Neuronal stem cell (in vitro differentiated cells): Measurements from ENCODE around the gene GABBR1.

Experiments
- DNase-seq: peaks from one replicate; pipeline ENCODE4 v3.0.0-alpha.2; 2013; ENCODE audit warnings: low spot score
- H2AFZ ChIP-seq: one replicate; pipeline ENCODE4 v1.6.1; 2013; ENCODE audit warnings: mild to moderate bottlenecking, low read length, inconsistent platforms
- H2AK5ac ChIP-seq: 2 replicates; pipeline ENCODE4 v1.6.1; 2013; ENCODE audit warnings: low read depth, mild to moderate bottlenecking, inconsistent platforms, low read length, moderate library complexity, mixed read lengths
- H2BK120ac ChIP-seq: 2 replicates; pipeline ENCODE4 v1.6.1; 2013; ENCODE audit warnings: low read depth, mild to moderate bottlenecking, inconsistent platforms, low read length, moderate library complexity, mixed read lengths
- H2BK12ac ChIP-seq: one replicate; pipeline ENCODE4 v1.6.1; 2013; ENCODE audit warnings: low read length, inconsistent platforms
- H2BK15ac ChIP-seq: 2 replicates; pipeline ENCODE4 v1.6.1; 2013; ENCODE audit warnings: mild to moderate bottlenecking, low read length, inconsistent platforms, mixed read lengths
- H2BK5ac ChIP-seq: one replicate; pipeline ENCODE4 v1.6.1; 2013; ENCODE audit warnings: inconsistent platforms, mild to moderate bottlenecking, low read length, moderate library complexity
- H3K14ac ChIP-seq: one replicate; pipeline ENCODE4 v1.6.1; 2013; ENCODE audit warnings: low read length, inconsistent platforms
- H3K18ac ChIP-seq: 2 replicates; pipeline ENCODE4 v1.6.1; 2013; ENCODE audit warnings: low read length, inconsistent platforms
- H3K23ac ChIP-seq: 2 replicates; pipeline ENCODE4 v1.6.1; 2013; ENCODE audit warnings: low read depth, mild to moderate bottlenecking, mixed read lengths, low read length, inconsistent platforms; ENCODE audit not compliant: poor library complexity
- H3K27ac ChIP-seq: replicated peaks from 3 replicates; pipeline ENCODE4 v1.5.1; 2013; ENCODE audit warnings: low read length, inconsistent platforms
- H3K27me3 ChIP-seq, 3 experiments: 2 replicates each; pipeline ENCODE4 v1.6.1; 2013; ENCODE audit warnings: low read length in 3 of 3, mild to moderate bottlenecking in 2 of 3, inconsistent platforms in 1 of 3, low read depth in 1 of 3, mixed read lengths in 1 of 3, moderate library complexity in 1 of 3; ENCODE audit not compliant: control insufficient read depth in 3 of 3, insufficient read depth in 3 of 3
- H3K36me3 ChIP-seq, 2 donors: replicated peaks in 1 of 2; 2 replicates each; pipeline ENCODE4 v1.6.1; 2013; ENCODE audit warnings: low read length in 2 of 2; ENCODE audit not compliant: control insufficient read depth in 2 of 2, insufficient read depth in 2 of 2
- H3K4ac ChIP-seq: 2 replicates; pipeline ENCODE4 v1.6.1; 2013; ENCODE audit warnings: inconsistent platforms, mild to moderate bottlenecking, low read length, moderate library complexity
- H3K4me1 ChIP-seq, 2 donors: 1 replicate in 1 of 2; 2 replicates in 1 of 2; pipeline ENCODE4 v1.6.1; 2013; ENCODE audit warnings: low read length in 2 of 2, low read depth in 1 of 2; ENCODE audit not compliant: control insufficient read depth in 2 of 2, insufficient read depth in 1 of 2
- H3K4me2 ChIP-seq: one replicate; pipeline ENCODE4 v1.6.1; 2013; ENCODE audit warnings: mild to moderate bottlenecking, low read length, inconsistent platforms; ENCODE audit not compliant: insufficient read depth, poor library complexity, severe bottlenecking
- H3K4me3 ChIP-seq, 2 donors: 2 replicates each; pipeline ENCODE4 v1.5.1; 2013; ENCODE audit warnings: low read length in 2 of 2, mild to moderate bottlenecking in 2 of 2, inconsistent platforms in 1 of 2, moderate library complexity in 1 of 2
- H3K79me1 ChIP-seq: one replicate; pipeline ENCODE4 v1.6.1; 2013; ENCODE audit warnings: low read depth, mild to moderate bottlenecking, inconsistent platforms, low read length, moderate library complexity
- H3K9ac ChIP-seq: one replicate; pipeline ENCODE4 v1.6.1; 2013; ENCODE audit warnings: mild to moderate bottlenecking, low read depth, low read length, inconsistent platforms; ENCODE audit not compliant: poor library complexity
- H3K9me3 ChIP-seq, 2 donors: replicated peaks in 1 of 2; 2 replicates each; pipeline versions ENCODE3 to v1.6.1; 2013; ENCODE audit warnings: low read length in 2 of 2, mild to moderate bottlenecking in 2 of 2, inconsistent platforms in 1 of 2, low read depth in 1 of 2, mixed read lengths in 1 of 2, moderate library complexity in 1 of 2; ENCODE audit not compliant: control insufficient read depth in 2 of 2, insufficient read depth in 1 of 2
- H4K8ac ChIP-seq: one replicate; pipeline ENCODE4 v1.6.1; 2013; ENCODE audit warnings: low read depth, mild to moderate bottlenecking, inconsistent platforms, low read length, moderate library complexity
- H4K91ac ChIP-seq: one replicate; pipeline ENCODE4 v1.6.1; 2013; ENCODE audit warnings: low read length, low read depth, mild to moderate bottlenecking, inconsistent platforms; ENCODE audit not compliant: poor library complexity
- WGBS, 2 donors: extraction: QIAGEN DNeasy Blood & Tissue Kit; methylation state at CpG; one replicate each; pipeline ENCODE4 v1.1.7; 2013; ENCODE audit warnings: missing lambda C conversion rate in 2 of 2, mixed read lengths in 1 of 2; ENCODE audit not compliant: insufficient read length in 2 of 2, insufficient replicate concordance in 1 of 2; ENCODE audit errors: extremely low coverage in 2 of 2; 5-methylcytosine and 5-hydroxymethylcytosine counted together

Gene GABBR1

DNA sequence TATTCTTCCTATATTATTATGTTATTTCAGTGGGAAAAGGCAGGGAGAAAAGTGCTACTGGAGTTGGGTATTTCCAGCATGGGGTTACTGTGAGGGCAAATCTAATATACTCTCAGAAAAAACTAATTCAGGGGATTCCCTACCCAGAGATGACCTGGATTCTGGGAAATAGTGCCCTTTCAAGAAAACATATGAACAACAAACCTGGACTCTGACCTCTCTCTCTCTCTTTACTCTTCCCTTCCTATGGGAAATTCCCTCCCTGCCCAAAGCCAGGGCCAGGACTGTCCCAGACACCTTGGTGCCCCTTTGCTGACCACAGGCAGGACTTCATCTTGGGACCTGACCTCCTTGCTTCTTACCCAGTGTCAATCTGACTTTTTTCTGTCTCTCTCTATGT lies 71.9 kb downstream of the GABBR1 start:
- Histone ChIP-seq H4K91ac (no peak overlapping the region), H3K4me2 (no peak overlapping the region), H2AK5ac (no peak overlapping the region), H2BK5ac (no peak overlapping the region), H3K4me3 (no peak overlapping the region), H3K14ac (no peak overlapping the region), H4K8ac (no peak overlapping the region), H2BK120ac (no peak overlapping the region), H3K4me1 (peaks cover 0 to 4% of the 10 kb centered on the region in 2 donors), H3K23ac (no peak overlapping the region), H3K27ac (no peak overlapping the region), H3K27me3 (peaks cover 0 to 41% (median 2%) of the 10 kb centered on the region in 3 experiments), H3K9ac (no peak overlapping the region), H3K9me3 (no peaks in the 10 kb centered on the region), H3K36me3 (no peaks in the 10 kb centered on the region), H3K18ac (no peak overlapping the region), H3K4ac (no peak overlapping the region), H3K79me1 (peaks cover under 1% of the 10 kb centered on the region), H2BK12ac (no peak overlapping the region), H2BK15ac (no peak overlapping the region), H2AFZ (no peak overlapping the region)
- DNase-seq, result no peak

DNA sequence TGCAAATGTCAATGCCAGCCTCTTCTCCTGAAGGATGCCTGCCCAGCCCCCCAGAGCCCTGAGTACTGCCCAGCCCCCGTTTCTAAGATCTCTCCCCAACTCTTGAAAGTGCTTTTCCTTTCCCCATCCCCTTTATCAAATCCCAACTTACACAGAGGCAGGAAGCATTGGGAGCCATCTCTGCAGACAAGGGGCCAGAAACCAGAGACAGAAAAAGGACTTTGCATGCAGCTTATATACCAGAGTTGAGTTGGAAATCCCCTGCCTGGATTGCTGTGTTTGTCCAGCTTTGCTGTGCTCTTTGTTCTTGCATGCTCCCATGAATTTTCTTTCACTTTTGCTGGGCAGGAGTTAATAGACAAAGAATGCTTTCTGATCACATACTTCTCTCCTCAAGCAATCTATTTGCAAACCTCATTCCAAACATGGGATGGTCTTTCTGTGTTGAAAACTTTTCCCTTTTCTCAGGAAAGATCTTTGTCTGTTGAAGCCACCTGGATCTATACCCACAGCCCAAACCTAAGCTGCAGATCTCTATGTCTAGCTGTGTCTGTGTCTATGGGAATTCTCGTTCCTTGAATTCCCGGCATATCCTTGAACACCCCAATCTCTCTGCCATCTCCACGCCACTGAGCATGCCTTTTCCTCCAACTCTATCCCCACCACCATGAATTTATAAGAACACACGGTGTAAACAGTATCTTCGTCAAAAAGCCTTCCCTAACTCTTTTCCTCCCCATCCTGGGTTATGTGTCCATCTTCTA lies 73.3 kb downstream of the GABBR1 start, which contains the start of gene UBD:
UBD (minus strand) TSS at position 209 of the 764 bp plus-strand sequence; CDS start at position 178, 31 bp downstream.
- H3K9me3 ChIP-seq, result peaks cover 0 to 2% of the 10 kb centered on the region in 2 donors
- H3K23ac ChIP-seq, result no peak within 1 kb of the TSS
- H2AK5ac ChIP-seq, result no peak within 1 kb of the TSS
- peak within 1 kb of the TSS; percentile 35 for H3K18ac ChIP-seq
- no peak within 1 kb of the TSS for H3K27ac ChIP-seq
- no peak within 1 kb of the TSS for H3K4me2 ChIP-seq
- H3K36me3 ChIP-seq, result no peaks in the 10 kb centered on the region
- H3K27me3 ChIP-seq, result peaks cover 0 to 52% (median 11%) of the 10 kb centered on the region in 3 experiments
- peaks cover 3% of the 10 kb centered on the region for H3K79me1 ChIP-seq
- H3K4ac ChIP-seq, result no peak within 1 kb of the TSS
- H2BK12ac ChIP-seq, result no peak within 1 kb of the TSS
- DNase-seq, result no peak
- H3K4me3 ChIP-seq, result no peak within 1 kb of the TSS
- no peak within 1 kb of the TSS for H4K8ac ChIP-seq
- H2BK5ac ChIP-seq, result no peak within 1 kb of the TSS
- WGBS, 2 donors, result no CpG with 5 or more reads among the region's 6 CpGs
- H2AFZ ChIP-seq, result peak within 1 kb of the TSS; percentile 57
- no peak within 1 kb of the TSS for H3K14ac ChIP-seq
- H2BK15ac ChIP-seq, result no peak within 1 kb of the TSS
- peaks cover 0 to 4% of the 10 kb centered on the region in 2 donors for H3K4me1 ChIP-seq
- no peak within 1 kb of the TSS for H2BK120ac ChIP-seq
- no peak within 1 kb of the TSS for H3K9ac ChIP-seq
- no peak within 1 kb of the TSS for H4K91ac ChIP-seq

DNA sequence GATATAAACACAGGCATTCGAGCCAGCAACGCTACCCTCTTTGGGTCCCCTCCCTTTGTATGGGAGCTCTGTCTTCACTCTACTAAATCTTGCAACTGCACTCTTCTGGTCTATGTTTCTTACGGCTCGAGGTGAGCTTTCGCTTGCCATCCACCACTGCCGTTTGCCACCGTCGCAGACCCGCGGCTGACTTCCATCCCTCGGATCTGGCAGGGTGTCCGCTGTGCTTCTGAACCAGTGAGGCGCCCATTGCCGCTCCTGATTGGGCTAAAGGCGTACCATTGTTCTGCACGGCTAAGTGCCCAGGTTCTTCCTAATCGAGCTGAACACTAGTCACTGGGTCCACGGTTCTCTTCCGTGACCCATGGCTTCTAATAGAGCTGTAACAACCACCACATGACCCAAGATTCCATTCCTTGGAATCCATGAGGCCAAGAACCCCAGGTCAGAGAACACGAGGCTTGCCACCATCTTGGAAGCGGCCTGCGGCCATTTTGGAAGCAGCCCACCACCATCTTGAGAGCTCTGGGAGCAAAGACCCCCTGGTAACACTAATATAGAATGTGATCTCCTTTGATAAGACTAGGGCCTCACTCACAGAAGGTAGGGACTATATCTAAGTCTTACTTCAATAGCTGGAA lies 74.4 kb downstream of the GABBR1 start:
- H3K9me3 ChIP-seq, result peaks cover 0 to 4% of the 10 kb centered on the region in 2 donors
- H4K8ac ChIP-seq, result no peak overlapping the region
- H3K4me3 ChIP-seq, result no peak overlapping the region
- H3K23ac ChIP-seq, result no peak overlapping the region
- no peaks in the 10 kb centered on the region for H3K36me3 ChIP-seq
- peaks cover 0 to 8% of the 10 kb centered on the region in 2 donors for H3K4me1 ChIP-seq
- no peak for DNase-seq
- peak overlapping the region; percentile 57 for H2AFZ ChIP-seq
- H2BK12ac ChIP-seq, result no peak overlapping the region
- H2BK5ac ChIP-seq, result no peak overlapping the region
- H4K91ac ChIP-seq, result no peak overlapping the region
- no peak overlapping the region for H3K27ac ChIP-seq
- no peak overlapping the region for H2BK15ac ChIP-seq
- peak overlapping the region; percentile 35 for H3K18ac ChIP-seq
- H2BK120ac ChIP-seq, result no peak overlapping the region
- no peak overlapping the region for H2AK5ac ChIP-seq
- peaks cover 3% of the 10 kb centered on the region for H3K79me1 ChIP-seq
- peaks cover 9 to 63% (median 22%) of the 10 kb centered on the region in 3 experiments for H3K27me3 ChIP-seq
- no peak overlapping the region for H3K4ac ChIP-seq
- H3K4me2 ChIP-seq, result no peak overlapping the region
- no peak overlapping the region for H3K14ac ChIP-seq
- H3K9ac ChIP-seq, result no peak overlapping the region
- WGBS, 2 donors, result no CpG with 5 or more reads among the region's 22 CpGs

DNA sequence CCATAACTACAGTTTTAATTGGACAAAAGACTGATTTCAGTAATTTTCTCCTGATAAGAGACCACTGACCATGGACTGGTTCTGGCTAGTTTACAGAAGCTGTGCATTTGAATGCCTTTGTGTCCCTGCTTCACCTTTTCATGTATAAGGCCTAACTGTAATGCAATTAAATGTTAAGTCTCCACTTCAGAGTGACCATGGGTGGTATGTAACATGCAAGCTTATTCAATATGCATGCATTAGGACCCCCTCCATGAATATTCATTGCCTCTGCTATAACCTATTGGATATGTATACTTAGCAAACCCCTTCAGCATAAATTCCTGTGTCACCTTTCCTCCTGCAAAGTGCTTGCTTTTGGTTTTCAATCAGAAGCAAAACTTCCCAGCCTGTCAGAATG lies 75.7 kb downstream of the GABBR1 start:
- Histone ChIP-seq H2AK5ac (no peak overlapping the region), H3K18ac (no peak overlapping the region)

More for the DNA sequence above, 75.7 kb downstream of the GABBR1 start:
- H3K4ac ChIP-seq, result no peak overlapping the region
- no peak overlapping the region for H4K91ac ChIP-seq
- no peak for DNase-seq
- no peaks in the 10 kb centered on the region for H3K36me3 ChIP-seq
- no peak overlapping the region for H3K4me2 ChIP-seq
- no peak overlapping the region for H3K27ac ChIP-seq
- no peak overlapping the region for H3K4me3 ChIP-seq
- no peak overlapping the region for H3K9ac ChIP-seq
- H3K79me1 ChIP-seq, result peaks cover 3% of the 10 kb centered on the region
- no peak overlapping the region for H2BK120ac ChIP-seq
- no peak overlapping the region for H2BK12ac ChIP-seq
- no peak overlapping the region for H4K8ac ChIP-seq
- peaks cover 0 to 4% of the 10 kb centered on the region in 2 donors for H3K9me3 ChIP-seq
- no peak overlapping the region for H2BK5ac ChIP-seq
- H3K4me1 ChIP-seq, result peaks cover 0 to 10% of the 10 kb centered on the region in 2 donors
- peaks cover 14 to 69% (median 33%) of the 10 kb centered on the region in 3 experiments for H3K27me3 ChIP-seq
- no peak overlapping the region for H3K23ac ChIP-seq
- H2BK15ac ChIP-seq, result no peak overlapping the region
- no peak overlapping the region for H2AFZ ChIP-seq
- H3K14ac ChIP-seq, result no peak overlapping the region
